ENCODE data around the gene KCNJ10. TPM values are rescaled to one million over a fixed set of nuclear protein-coding genes. Genes with fewer than 3 reads are reported as not detected.
"Not testable (repeated sequence)": the region's sequence is repeated elsewhere in the genome, so short reads cannot be mapped to it uniquely, and the experiment has no call there.

The KCNJ10 gene
- total and polyA plus RNA-seq, 5 experiments from 2014 or later: 0.29 TPM; not detected in 4

DNA sequence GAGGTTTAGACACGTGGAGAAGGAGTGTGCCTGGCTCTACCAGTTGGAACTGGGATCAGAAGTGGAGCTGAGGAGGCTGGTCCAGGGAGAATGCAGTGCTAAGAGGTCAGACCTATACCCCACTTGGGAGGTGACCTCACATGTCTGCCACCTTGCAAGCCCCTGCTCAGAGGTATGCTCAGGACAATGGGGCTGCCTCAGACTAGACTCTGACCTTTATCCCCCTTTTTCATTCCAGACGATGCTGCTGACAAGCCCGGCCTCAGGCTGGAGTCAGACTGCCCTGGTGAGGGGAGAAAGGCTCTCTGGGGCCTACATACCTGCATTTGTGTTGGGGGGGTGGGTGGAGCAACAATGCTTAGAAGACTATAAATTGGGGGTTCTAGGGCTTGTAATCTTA lies 5.2 kb downstream of the KCNJ10 start:
- H3K27ac Mint-ChIP-seq: peak overlapping the region in 1 of 10 donors; percentile 14
- DNase-seq (no peak), ATAC-seq (no peak)
- POLR2A ChIA-PET: no interaction called here
- H3K9me3 Mint-ChIP-seq: no peaks in the 10 kb centered on the region
- H3K4me3 Mint-ChIP-seq: no peak overlapping the region
- no peaks in the 10 kb centered on the region for H3K36me3 Mint-ChIP-seq
- peaks cover 0 to 5% (median 3%) of the 10 kb centered on the region in 4 donors for H3K4me1 Mint-ChIP-seq
- H3K27me3 Mint-ChIP-seq: peaks cover 3 to 13% (median 8%) of the 10 kb centered on the region in 5 donors

DNA sequence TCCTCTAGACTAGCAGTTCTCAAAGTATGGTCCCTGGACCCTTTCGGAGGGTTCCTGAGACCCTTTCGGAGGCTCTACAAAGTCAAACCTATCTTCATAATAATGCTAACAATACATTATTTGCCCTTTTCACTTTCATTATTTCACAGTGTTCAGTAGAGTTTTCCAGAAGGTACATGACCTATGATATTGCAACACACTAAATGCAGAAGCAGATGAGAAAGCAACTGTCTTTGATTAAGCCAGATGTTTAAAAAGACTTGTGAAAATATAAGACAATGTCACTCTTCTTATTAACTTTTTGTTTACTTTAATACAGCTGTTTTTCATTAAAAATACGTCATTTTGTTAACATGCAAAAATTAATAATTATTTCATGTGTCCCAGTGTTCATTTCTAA lies 5.8 kb downstream of the KCNJ10 start:
- Mint-ChIP-seq H3K27me3 (peaks cover 5 to 16% (median 7%) of the 10 kb centered on the region in 5 donors), H3K4me3 (no peak overlapping the region), H3K4me1 (peaks cover 0 to under 1% (median 0%) of the 10 kb centered on the region in 4 donors), H3K36me3 (no peaks in the 10 kb centered on the region), H3K9me3 (no peaks in the 10 kb centered on the region), H3K27ac (no peak overlapping the region)
- ATAC-seq (no peak), DNase-seq (no peak)
- POLR2A ChIA-PET: no interaction called here

DNA sequence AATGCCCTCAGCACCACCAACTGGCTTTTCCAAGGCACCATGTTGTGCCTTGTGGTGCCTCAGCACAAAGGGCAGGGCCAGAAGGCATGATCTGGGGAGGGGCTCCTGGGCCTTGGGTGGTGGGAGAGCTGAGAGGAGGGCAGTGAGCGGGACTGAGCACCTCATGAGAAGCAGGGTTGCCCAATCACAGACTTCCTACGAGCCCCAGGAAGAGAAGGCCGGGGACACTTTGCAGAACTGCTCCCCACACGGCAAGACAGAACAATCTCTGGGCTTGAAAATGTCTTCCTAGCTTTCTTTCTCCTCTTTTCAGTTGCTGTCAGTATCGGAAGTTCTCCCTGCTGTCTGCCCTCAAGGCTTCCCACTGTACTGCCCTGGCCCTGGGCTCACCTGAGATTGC lies 6.8 kb downstream of the KCNJ10 start:
- ATAC-seq (no peak), DNase-seq (no peak)
- no peaks in the 10 kb centered on the region for H3K9me3 Mint-ChIP-seq
- H3K36me3 Mint-ChIP-seq: no peaks in the 10 kb centered on the region
- POLR2A ChIA-PET: no interaction called here
- H3K4me1 Mint-ChIP-seq: no peaks in the 10 kb centered on the region
- no peak overlapping the region for H3K4me3 Mint-ChIP-seq
- H3K27me3 Mint-ChIP-seq: peaks cover 6 to 19% (median 9%) of the 10 kb centered on the region in 5 donors
- peak overlapping the region in 1 of 10 donors; percentile 17 for H3K27ac Mint-ChIP-seq

DNA sequence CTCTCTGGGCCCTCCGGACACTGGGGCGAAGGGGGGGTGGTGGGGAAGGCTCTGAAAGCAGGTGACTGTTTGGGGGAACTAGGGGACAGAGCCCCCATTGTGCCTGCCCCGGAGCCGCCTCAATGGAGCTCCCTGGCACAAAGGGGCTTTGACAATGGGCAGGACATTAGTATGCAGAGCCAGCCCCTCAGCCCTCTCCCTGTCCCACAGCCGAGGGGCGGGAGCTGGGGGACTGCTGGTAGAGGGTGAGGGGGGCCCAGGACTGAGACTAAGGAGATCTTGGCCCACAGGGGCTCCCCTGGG lies 7.8 kb downstream of the KCNJ10 start:
- Mint-ChIP-seq H3K4me1 (no peaks in the 10 kb centered on the region), H3K9me3 (no peaks in the 10 kb centered on the region), H3K36me3 (no peaks in the 10 kb centered on the region), H3K27ac (no peak overlapping the region), H3K27me3 (peaks cover 6 to 29% (median 9%) of the 10 kb centered on the region in 5 donors), H3K4me3 (no peak overlapping the region)
- POLR2A ChIA-PET: no interaction called here
- DNase-seq (no peak), ATAC-seq (no peak)

DNA sequence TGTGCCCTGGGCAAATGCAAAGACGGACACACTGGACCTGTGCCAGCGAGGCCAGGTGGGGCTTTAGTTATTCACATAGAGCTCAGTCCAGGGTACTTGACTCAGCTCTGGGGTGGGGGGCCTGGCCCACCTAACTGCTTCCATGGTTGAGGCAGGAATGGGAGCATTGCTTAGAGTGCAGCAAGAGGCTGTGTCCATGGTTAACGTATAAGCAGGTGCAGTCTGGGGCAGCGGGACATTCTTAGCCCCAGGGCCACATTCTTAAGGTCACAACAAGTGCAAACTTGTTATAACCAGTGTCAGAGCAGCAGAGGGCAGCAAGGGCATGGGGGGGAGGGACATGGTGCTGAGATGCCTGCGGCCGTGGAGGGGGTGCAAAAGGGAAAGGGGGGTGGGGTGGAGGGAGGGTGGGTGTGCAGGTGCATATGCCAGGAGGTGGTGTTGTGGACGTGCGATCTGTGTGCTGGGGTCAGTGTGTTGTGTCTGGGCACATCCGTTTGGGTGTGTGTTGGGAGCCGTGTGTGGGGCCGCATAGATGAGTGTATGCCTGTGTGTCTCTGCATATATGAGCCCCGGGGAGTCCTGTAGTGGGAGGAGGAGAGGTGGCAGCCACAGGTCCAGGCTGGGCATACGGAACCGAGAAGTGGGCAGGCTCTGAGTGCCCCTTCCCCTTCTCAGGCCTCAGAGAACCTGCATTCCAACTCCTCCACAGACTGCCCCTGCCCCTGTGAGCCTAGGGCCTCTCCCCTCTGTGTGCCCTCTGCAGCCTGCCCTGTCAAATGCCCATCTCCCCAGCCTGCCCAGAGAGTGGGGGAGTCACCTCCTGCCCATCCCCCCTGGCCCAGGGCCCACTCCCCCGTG lies 8.4 kb downstream of the KCNJ10 start:
- Mint-ChIP-seq H3K4me3 (no peak overlapping the region), H3K9me3 (no peaks in the 10 kb centered on the region), H3K27me3 (peaks cover 6 to 35% (median 11%) of the 10 kb centered on the region in 5 donors), H3K27ac (no peak overlapping the region), H3K4me1 (no peaks in the 10 kb centered on the region), H3K36me3 (no peaks in the 10 kb centered on the region)
- no peak for ATAC-seq
- no peak for DNase-seq
- POLR2A ChIA-PET: no interaction called here

DNA sequence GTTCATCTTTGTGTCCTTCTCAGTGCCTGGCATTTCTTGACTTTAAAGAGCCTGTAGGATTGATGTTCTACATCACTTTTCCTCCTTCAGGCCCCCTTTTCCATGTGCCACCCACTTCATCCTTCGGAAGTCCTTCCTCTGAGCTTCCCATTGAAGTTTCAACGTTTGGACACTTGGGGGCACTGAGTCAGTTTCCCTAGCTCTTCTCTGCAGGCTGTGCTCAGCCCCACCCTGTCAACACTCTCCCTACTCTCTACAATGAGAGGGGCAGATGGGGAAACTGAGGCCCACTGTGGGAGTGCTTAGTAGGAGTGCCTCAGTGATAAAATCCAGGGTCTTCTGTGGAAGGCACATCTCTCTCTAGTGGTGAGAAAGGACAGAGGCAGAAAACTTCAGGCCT lies 11.9 kb downstream of the KCNJ10 start:
- Mint-ChIP-seq H3K4me1 (peaks cover 0 to 2% (median 0%) of the 10 kb centered on the region in 4 donors), H3K27me3 (peaks cover 13 to 62% (median 26%) of the 10 kb centered on the region in 5 donors), H3K27ac (no peak overlapping the region), H3K36me3 (no peaks in the 10 kb centered on the region), H3K4me3 (no peak overlapping the region), H3K9me3 (no peaks in the 10 kb centered on the region)
- DNase-seq (no peak), ATAC-seq (no peak)
- POLR2A ChIA-PET: no interaction called here

DNA sequence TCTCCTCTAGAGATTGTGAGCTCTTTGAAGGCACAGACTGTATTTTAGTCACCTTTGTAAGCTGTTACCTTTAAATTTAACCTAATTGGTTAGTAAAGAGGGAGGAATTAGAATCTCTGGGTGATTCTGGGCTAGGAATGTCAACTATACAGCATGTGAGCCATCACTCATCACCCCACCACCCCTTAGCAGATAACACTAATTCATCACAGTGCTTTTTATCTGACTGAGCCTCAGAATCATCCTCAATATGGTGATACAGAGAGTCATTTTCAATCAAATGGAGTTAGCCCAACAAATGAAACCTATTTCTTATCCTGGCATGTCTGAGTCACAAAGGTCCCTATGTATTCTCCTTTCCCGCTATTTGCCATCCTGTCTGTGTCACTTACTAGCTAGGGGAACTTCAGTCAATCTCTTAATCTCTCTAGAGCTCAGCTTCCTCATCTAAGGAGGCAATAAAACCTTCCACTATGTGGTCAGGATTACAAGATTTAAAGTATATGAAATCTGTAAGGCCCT lies 13.3 kb downstream of the KCNJ10 start:
- POLR2A ChIA-PET: no interaction called here
- no peaks in the 10 kb centered on the region for H3K36me3 Mint-ChIP-seq
- H3K4me1 Mint-ChIP-seq: peaks cover 0 to 2% (median 0%) of the 10 kb centered on the region in 4 donors
- ATAC-seq (no peak), DNase-seq (no peak)
- H3K27ac Mint-ChIP-seq: peak overlapping the region in 1 of 10 donors; percentile 11
- peaks cover 15 to 72% (median 28%) of the 10 kb centered on the region in 5 donors for H3K27me3 Mint-ChIP-seq
- H3K4me3 Mint-ChIP-seq: no peak overlapping the region
- H3K9me3 Mint-ChIP-seq: no peaks in the 10 kb centered on the region

DNA sequence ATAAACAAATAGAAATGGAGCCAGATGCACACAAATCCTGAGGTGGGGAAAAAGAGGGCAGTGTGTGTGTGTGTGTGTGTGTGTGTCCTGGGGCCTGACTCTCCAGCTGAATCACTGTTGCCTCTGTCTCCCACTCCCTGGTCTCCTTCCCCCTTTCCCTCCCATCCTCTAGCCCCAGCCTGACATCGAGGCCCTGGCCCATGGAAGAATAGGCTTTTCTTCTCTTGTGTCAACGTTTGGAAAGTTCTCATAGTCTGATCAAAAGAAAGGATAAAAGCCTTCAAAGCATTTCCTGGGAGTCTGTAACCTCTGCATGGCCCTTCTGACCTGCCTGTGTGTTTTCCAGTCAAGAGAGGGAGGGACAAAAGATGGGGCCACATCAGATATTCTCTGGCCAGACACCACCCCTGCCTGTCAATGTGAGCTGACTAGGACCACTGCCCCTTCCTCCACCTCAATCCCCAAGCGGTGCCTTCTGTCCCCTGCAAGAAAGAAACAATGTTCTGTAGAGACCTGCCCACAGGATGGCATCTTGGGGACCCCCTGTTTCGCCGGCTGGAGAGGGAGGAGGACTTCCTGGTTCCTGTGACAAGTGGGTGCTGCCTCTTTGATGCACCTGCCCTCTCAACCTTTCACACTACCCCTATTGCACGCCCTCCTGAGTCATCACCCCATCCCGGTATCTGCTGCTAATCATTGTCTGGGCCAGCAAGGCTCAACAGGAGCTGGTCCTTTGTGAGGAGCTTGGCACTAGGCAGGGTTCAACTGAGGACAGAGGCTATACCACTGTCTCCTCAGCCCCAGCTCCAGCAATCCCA lies 16.2 kb downstream of the KCNJ10 start:
- Mint-ChIP-seq H3K36me3 (no peaks in the 10 kb centered on the region), H3K27ac (peak overlapping the region in 2 of 10 donors; percentile 3 to 40), H3K4me3 (no peak overlapping the region), H3K4me1 (peaks cover 0 to 2% (median 0%) of the 10 kb centered on the region in 4 donors), H3K27me3 (peaks cover 13 to 59% (median 26%) of the 10 kb centered on the region in 5 donors), H3K9me3 (no peaks in the 10 kb centered on the region)
- DNase-seq (no peak), ATAC-seq (no peak)
- POLR2A ChIA-PET: no interaction called here

DNA sequence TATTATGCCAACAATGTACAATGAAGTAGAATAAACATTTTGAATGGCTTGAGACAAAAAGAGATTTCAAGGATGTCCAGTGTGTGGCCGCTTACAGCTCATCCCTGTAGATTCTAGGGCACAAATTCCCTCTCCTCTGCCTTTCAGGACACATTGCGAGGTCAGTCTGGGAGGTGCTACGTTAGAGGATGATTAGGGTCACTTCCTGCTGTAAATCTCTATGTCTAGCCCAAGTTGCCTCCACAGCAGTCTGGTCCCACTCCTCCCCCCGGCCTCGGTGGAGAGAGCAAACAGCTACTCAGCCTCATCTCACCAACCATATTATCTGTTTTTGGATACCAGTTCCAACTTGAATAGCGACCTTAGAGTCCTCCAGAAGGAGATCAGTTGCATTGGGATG lies 17.0 kb downstream of the KCNJ10 start:
- Mint-ChIP-seq H3K27me3 (peaks cover 14 to 56% (median 28%) of the 10 kb centered on the region in 5 donors), H3K4me1 (peaks cover 0 to 2% (median 0%) of the 10 kb centered on the region in 4 donors), H3K36me3 (no peaks in the 10 kb centered on the region), H3K9me3 (no peaks in the 10 kb centered on the region), H3K4me3 (no peak overlapping the region), H3K27ac (no peak overlapping the region)
- no peak for ATAC-seq
- DNase-seq: no peak
- POLR2A ChIA-PET: no interaction called here

DNA sequence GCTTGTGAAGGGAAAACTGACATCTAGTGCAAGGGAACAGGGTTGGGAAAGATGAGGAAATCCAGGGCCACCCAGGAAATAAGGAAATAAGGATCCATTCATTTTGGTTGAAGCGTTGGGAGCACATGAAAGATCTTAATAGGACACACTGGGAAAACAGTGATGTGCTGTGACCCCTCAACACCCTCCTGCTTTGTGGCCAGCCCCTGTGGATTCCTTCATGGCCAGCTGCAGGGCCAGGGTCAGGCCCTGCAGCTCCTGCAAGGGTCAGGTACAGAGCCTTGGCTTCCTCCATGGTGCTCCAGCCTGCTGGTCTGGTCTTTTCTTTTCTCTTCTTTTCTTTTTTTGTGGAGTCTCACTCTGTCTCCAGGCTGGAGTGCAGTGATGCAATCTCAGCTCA lies 19.3 kb downstream of the KCNJ10 start:
- H3K4me3 Mint-ChIP-seq: no peak overlapping the region
- peaks cover 12 to 14% (median 13%) of the 10 kb centered on the region in 4 donors for H3K4me1 Mint-ChIP-seq
- no peak overlapping the region for H3K27ac Mint-ChIP-seq
- peaks cover 12 to 33% (median 22%) of the 10 kb centered on the region in 5 donors for H3K27me3 Mint-ChIP-seq
- POLR2A ChIA-PET: no interaction called here
- no peaks in the 10 kb centered on the region for H3K9me3 Mint-ChIP-seq
- no peak for DNase-seq
- no peaks in the 10 kb centered on the region for H3K36me3 Mint-ChIP-seq
- no peak for ATAC-seq

DNA sequence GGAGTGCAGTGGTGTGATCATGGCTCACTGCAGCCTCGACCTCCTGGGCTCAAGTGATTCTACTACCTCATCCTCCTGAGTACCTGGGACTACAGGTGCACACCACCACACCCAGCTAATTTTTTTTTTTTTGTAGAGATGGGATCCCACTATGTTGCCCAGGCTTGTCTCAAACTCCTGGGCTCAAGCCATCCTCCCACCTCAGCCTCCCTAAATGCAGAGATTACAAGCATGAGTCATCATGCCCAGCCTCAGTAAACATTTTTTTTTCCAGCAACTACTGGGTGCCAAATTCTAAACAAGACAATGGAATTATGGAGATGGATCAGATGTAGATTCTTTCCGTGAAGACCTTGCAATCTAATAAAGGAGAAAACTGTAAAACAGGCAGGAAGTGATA lies 19.8 kb downstream of the KCNJ10 start:
- H3K27ac Mint-ChIP-seq, DNase-seq, H3K9me3 Mint-ChIP-seq, H3K36me3 Mint-ChIP-seq, ATAC-seq, H3K4me3 Mint-ChIP-seq: not testable (repeated sequence)
- Mint-ChIP-seq H3K4me1 (peaks cover 12 to 14% (median 13%) of the 10 kb centered on the region in 4 donors), H3K27me3 (peaks cover 8 to 29% (median 23%) of the 10 kb centered on the region in 5 donors)
- POLR2A ChIA-PET: interaction anchor here (0.6 kb wide), 1 partner anchor 102 kb away, joined by 4 read pairs; no protein-coding TSS in a partner anchor

DNA sequence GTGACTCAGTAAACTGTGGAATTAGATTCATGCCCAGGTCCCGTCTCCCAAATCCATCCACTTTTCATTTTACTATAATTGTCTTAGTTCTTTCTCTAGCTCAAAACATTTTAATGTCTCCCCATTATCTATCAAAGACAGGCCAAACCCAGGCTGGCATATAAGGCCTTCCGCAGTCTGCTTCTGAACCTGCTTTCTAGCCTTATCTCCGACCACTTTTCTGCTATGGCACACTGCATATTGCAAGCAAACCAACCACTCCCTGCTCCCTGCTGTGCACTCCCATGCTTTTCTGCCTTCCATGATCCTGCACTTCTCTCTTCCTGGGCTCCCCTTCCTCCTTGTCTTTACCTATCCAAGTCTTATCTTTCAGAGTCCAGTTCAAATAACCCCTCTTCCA lies 20.9 kb downstream of the KCNJ10 start:
- Mint-ChIP-seq H3K4me1 (peaks cover 12 to 14% (median 12%) of the 10 kb centered on the region in 4 donors), H3K4me3 (no peak overlapping the region), H3K9me3 (no peaks in the 10 kb centered on the region), H3K27me3 (peaks cover 8 to 21% (median 14%) of the 10 kb centered on the region in 5 donors), H3K36me3 (no peaks in the 10 kb centered on the region), H3K27ac (peak overlapping the region in 1 of 10 donors; percentile 3)
- DNase-seq (no peak), ATAC-seq (no peak)
- POLR2A ChIA-PET: no interaction called here

DNA sequence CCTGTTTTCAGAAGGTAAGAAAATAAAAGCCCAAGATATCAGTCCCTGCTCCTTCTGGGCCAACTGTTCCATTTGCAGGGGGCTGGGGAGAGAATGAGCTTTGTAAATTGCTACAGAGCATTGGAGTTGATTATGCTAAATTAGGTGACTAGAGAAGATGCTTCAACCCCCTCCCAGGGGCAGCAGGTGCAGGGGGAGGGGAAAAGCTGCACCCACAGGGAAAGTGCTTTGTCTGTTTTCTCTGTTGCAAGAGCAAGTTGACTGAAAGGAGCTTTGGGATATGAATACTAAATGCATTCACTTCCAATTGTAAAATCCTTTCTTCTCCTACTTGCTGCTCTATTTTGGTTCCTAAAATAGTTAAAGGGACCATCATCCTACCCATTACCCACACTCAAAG lies 21.6 kb downstream of the KCNJ10 start:
- peaks cover 8 to 18% (median 11%) of the 10 kb centered on the region in 5 donors for H3K27me3 Mint-ChIP-seq
- no peaks in the 10 kb centered on the region for H3K9me3 Mint-ChIP-seq
- peaks cover 10 to 14% (median 12%) of the 10 kb centered on the region in 4 donors for H3K4me1 Mint-ChIP-seq
- H3K27ac Mint-ChIP-seq: no peak overlapping the region
- ATAC-seq (no peak), DNase-seq (no peak)
- H3K4me3 Mint-ChIP-seq: peak overlapping the region in 1 of 10 donors; percentile 16
- H3K36me3 Mint-ChIP-seq: no peaks in the 10 kb centered on the region
- POLR2A ChIA-PET: no interaction called here
